Measurements from ENCODE around the gene DNAH14.
"Not testable (repeated sequence)": the region's sequence is repeated elsewhere in the genome, so short reads cannot be mapped to it uniquely, and the experiment has no call there.

DNAH14 gene

DNA sequence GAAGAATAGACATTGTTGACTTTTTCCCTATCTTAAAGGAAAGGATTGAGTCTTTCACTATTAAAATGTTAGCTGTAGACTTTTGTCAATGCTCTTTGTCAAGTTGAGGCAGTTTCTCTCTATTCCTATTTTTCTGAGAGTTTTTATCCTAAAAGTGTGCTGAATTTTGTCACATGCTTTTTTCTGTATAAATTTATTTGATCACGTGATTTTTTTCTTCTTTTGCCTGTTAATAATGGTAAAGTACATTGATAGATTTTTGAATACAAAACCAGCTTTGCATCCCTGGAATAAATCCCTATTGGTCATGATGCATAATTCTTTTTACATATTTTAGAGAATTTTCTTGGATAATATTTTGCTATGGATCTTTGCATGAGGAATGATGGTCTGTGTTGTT lies 60.1 kb downstream of the DNAH14 start:
- TF ChIP-seq, protein P1, sequence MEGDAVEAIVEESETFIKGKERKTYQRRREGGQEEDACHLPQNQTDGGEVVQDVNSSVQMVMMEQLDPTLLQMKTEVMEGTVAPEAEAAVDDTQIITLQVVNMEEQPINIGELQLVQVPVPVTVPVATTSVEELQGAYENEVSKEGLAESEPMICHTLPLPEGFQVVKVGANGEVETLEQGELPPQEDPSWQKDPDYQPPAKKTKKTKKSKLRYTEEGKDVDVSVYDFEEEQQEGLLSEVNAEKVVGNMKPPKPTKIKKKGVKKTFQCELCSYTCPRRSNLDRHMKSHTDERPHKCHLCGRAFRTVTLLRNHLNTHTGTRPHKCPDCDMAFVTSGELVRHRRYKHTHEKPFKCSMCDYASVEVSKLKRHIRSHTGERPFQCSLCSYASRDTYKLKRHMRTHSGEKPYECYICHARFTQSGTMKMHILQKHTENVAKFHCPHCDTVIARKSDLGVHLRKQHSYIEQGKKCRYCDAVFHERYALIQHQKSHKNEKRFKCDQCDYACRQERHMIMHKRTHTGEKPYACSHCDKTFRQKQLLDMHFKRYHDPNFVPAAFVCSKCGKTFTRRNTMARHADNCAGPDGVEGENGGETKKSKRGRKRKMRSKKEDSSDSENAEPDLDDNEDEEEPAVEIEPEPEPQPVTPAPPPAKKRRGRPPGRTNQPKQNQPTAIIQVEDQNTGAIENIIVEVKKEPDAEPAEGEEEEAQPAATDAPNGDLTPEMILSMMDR (conservative IDR thresholded peaks at IDR 0.05; ENCODE audit: low read depth, low read length): no peak
- H3K4me3 ChIP-seq (IDR thresholded peaks at IDR 0.05; ENCODE audit: insufficient read depth, low read depth, low read length): no peak overlapping the region

DNA sequence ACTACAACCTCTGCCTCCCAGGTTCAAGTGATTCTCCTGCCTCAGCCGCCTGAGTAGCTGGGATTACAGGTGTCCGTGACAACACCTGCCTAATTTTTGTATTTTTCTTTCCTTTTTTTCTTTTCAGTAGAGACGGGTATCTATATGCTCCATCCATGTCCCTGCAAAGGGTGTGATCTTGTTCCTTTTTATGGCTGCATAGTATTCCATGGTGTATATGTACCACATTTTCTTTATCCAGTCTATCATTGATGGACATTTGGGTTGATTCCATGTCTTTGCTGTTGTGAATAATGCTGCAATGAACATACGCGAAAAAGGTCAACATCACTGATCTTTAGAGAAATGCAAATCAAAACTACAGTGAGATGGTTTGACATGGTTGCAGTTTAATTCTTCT lies 62.1 kb downstream of the DNAH14 start:
- H3K4me1 ChIP-seq (ENCODE audit: low read depth, poor library complexity, severe bottlenecking); H3K4me3 ChIP-seq (IDR thresholded peaks at IDR 0.05; ENCODE audit: insufficient read depth, low read depth, low read length); H3K27ac ChIP-seq; H3K4me2 ChIP-seq; H4K20me1 ChIP-seq (ENCODE audit: insufficient read depth); H3K36me3 ChIP-seq (ENCODE audit: insufficient read depth); H3K79me2 ChIP-seq (ENCODE audit: insufficient read depth, low read depth); H3K9ac ChIP-seq; H3K27me3 ChIP-seq (ENCODE audit: insufficient read depth, low read depth); H2AFZ ChIP-seq (ENCODE audit: low read depth): not testable (repeated sequence)

More for the DNA sequence above, 60.1 kb downstream of the DNAH14 start:
- no peak overlapping the region for H3K27ac ChIP-seq
- no peak overlapping the region for H3K9ac ChIP-seq
- H3K79me2 ChIP-seq (ENCODE audit: insufficient read depth, low read depth): no peaks in the 10 kb centered on the region
- H3K4me1 ChIP-seq (ENCODE audit: low read depth, poor library complexity, severe bottlenecking): no peaks in the 10 kb centered on the region
- H4K20me1 ChIP-seq (ENCODE audit: insufficient read depth): no peaks in the 10 kb centered on the region
- no peak overlapping the region for H2AFZ ChIP-seq (ENCODE audit: low read depth)
- H3K27me3 ChIP-seq (ENCODE audit: insufficient read depth, low read depth): no peaks in the 10 kb centered on the region
- H3K4me2 ChIP-seq: no peak overlapping the region
- H3K36me3 ChIP-seq (ENCODE audit: insufficient read depth): no peaks in the 10 kb centered on the region

DNA sequence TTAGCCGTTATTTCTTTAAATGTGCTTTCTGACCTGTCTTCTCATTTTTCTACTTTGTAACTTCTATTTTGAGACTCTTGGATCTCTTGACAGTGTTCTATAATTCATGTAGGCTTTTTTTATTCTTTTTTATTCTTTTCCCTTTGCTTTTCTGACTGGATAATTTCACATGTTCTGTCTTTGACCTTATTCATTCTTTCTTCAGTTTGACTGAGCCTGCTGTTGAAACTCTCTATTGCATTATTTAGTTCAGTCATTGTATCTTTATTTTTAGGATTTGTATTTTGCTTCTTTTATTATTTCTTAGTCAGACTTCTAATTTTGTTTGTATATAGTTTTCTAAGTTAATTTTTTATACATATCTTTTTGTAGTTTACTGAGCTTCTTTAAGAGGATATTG lies 66.1 kb downstream of the DNAH14 start:
- Histone ChIP-seq H3K9ac (no peak overlapping the region), H2AFZ (ENCODE audit: low read depth) (no peak overlapping the region), H3K4me2 (no peak overlapping the region), H3K27ac (no peak overlapping the region), H3K27me3 (ENCODE audit: insufficient read depth, low read depth) (no peaks in the 10 kb centered on the region), H3K36me3 (ENCODE audit: insufficient read depth) (no peaks in the 10 kb centered on the region), H4K20me1 (ENCODE audit: insufficient read depth) (no peaks in the 10 kb centered on the region), H3K4me1 (ENCODE audit: low read depth, poor library complexity, severe bottlenecking) (no peaks in the 10 kb centered on the region), H3K79me2 (ENCODE audit: insufficient read depth, low read depth) (no peaks in the 10 kb centered on the region), H3K4me3 (IDR thresholded peaks at IDR 0.05; ENCODE audit: insufficient read depth, low read depth, low read length) (no peak overlapping the region)
- TF ChIP-seq, protein P1 (conservative IDR thresholded peaks at IDR 0.05; ENCODE audit: low read depth, low read length): no peak

DNA sequence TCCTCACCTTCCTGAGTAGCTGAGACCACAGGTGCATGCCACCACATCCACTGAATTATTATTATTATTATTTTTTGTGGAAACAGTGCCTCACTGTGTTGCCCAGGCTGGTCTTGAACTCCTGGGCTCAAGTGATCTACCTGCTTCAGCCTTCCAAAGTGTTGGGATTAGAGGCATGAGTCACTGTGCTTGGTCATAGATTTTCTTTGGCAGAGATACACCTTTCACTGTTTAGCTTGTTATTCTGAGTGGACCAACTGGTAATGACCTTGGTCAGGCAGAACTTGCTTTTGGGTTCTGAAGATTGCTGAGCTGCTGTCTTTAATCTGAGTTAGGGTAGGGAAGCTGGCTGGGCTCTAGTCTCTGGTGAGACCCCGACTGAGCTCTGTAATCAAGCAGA lies 66.8 kb downstream of the DNAH14 start:
- Histone ChIP-seq H3K9ac (no peak overlapping the region), H3K4me2 (no peak overlapping the region), H3K4me1 (ENCODE audit: low read depth, poor library complexity, severe bottlenecking) (no peaks in the 10 kb centered on the region), H3K4me3 (IDR thresholded peaks at IDR 0.05; ENCODE audit: insufficient read depth, low read depth, low read length) (no peak overlapping the region), H3K79me2 (ENCODE audit: insufficient read depth, low read depth) (no peaks in the 10 kb centered on the region), H2AFZ (ENCODE audit: low read depth) (no peak overlapping the region), H4K20me1 (ENCODE audit: insufficient read depth) (no peaks in the 10 kb centered on the region), H3K27ac (no peak overlapping the region), H3K36me3 (ENCODE audit: insufficient read depth) (no peaks in the 10 kb centered on the region), H3K27me3 (ENCODE audit: insufficient read depth, low read depth) (no peaks in the 10 kb centered on the region)
- TF ChIP-seq, protein P1 (conservative IDR thresholded peaks at IDR 0.05; ENCODE audit: low read depth, low read length): no peak

DNA sequence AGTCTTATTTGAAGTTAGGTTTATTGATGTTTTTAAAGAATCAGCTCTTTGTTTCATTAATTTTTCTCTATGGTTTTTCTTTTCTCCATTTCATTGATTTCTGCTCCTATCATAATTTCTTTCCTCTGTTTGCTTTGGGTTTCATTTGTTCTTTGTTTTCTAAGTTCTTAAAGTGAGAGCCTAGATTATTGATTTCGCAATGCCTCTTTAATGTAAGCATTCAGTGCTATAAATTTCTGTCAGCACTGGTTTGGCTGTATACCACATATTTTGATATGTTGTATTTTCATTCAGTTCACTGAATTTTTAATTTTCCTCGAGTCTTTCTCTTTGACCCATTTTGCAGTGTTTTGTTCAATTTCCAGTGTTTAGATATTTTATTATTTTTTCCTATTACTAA lies 68.7 kb downstream of the DNAH14 start:
- Histone ChIP-seq H3K4me1 (ENCODE audit: low read depth, poor library complexity, severe bottlenecking) (no peaks in the 10 kb centered on the region), H2AFZ (ENCODE audit: low read depth) (no peak overlapping the region), H3K79me2 (ENCODE audit: insufficient read depth, low read depth) (no peaks in the 10 kb centered on the region), H4K20me1 (ENCODE audit: insufficient read depth) (no peaks in the 10 kb centered on the region), H3K27ac (no peak overlapping the region), H3K27me3 (ENCODE audit: insufficient read depth, low read depth) (no peaks in the 10 kb centered on the region), H3K9ac (no peak overlapping the region), H3K36me3 (ENCODE audit: insufficient read depth) (no peaks in the 10 kb centered on the region), H3K4me2 (no peak overlapping the region), H3K4me3 (IDR thresholded peaks at IDR 0.05; ENCODE audit: insufficient read depth, low read depth, low read length) (no peak overlapping the region)
- TF ChIP-seq, protein P1 (conservative IDR thresholded peaks at IDR 0.05; ENCODE audit: low read depth, low read length): no peak
